ENCODE data around the gene CIC. TPM values are rescaled to one million over a fixed set of nuclear protein-coding genes. Genes with fewer than 3 reads are reported as not detected.
"Not testable (repeated sequence)": the region's sequence is repeated elsewhere in the genome, so short reads cannot be mapped to it uniquely, and the experiment has no call there.

The CIC gene
- total RNA-seq, 3 donors from 2014 or later = 54.9 to 67.3 (median 64.1) TPM

- no peaks in the 10 kb centered on the region for H3K36me3 Mint-ChIP-seq (ENCODE audit: insufficient read depth)
- H3K9me3 Mint-ChIP-seq = no peaks in the 10 kb centered on the region
- ATAC-seq (peak; percentile 16 to 20), DNase-seq (no peak)
- H3K27me3 Mint-ChIP-seq (ENCODE audit: low read depth) = peaks cover 21% of the 10 kb centered on the region
- peak overlapping the region; percentile 88 for H3K4me3 Mint-ChIP-seq
- H3K4me1 Mint-ChIP-seq (ENCODE audit: low read depth) = peaks cover 18% of the 10 kb centered on the region
Observed at GRCh38 chr19:42325896-42326771, 57.1 kb downstream of the CIC start.

DNA sequence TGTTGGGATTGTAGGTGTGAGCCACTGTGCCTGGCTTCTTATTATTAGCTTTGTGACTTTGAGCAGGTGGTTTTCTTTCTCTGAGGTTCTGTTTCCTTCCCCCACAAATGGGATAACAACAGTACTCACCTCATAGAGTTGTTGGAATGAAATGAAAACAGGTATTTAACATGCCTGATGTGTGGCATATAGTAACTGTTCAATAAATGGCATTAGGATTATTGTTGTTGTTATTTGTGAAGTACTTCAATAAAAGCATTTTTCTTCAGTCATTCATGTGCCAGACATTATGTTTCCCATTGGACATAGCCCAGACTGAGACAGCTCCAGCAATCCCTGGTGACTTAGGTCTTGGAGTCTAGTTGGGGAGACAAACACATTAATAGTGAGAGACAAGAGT lies 57.9 kb downstream of the CIC start:
- Mint-ChIP-seq H3K36me3 (ENCODE audit: insufficient read depth) (no peaks in the 10 kb centered on the region), H3K27me3 (ENCODE audit: low read depth) (peaks cover 21% of the 10 kb centered on the region), H3K4me1 (ENCODE audit: low read depth) (peaks cover 18% of the 10 kb centered on the region), H3K9me3 (no peaks in the 10 kb centered on the region), H3K4me3 (peak overlapping the region; percentile 88)
- DNase-seq (no peak), ATAC-seq (no peak)

DNA sequence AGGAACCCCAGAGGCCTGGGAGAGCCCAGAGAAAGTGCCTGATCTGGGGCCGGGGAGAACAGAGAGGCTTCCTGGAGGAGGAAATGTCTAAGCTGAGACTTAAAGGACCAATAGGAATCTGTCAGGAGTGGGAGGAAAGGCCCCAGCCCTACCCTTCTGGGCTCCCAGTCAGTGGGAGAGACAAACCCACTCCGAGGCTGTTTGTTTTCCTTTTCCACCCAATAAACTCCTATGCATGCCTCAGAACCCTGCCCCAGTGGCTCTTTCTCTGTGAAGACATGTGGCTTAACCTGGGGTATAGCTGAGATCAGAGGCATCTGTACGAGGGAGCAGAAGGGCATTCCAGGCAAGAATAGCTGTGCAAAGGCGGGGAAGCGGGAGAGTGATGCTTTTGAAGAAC lies 58.3 kb downstream of the CIC start:
- ATAC-seq = no peak

DNA sequence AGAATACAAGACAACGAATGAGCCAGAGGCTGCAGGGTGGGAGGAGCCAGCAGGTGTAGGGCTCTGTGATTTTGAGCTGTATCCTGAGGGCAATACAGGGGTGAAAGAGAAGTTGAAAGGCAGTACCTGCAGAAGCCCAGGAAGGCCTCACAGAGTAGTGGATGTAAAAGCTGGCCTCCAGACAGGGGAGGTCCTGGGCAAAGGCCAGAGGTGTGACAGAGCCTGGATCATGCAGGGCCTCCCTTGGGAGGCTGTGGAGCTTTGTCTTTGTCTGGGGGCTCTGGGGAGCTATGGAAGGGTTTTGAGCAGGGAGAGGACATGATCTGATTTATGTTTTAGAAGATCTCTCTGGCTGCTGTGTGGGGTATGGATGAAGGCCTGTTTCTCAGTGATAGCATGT lies 59.1 kb downstream of the CIC start:
- no peak for DNase-seq
- H3K4me1 Mint-ChIP-seq (ENCODE audit: low read depth) = peaks cover 18% of the 10 kb centered on the region
- no peaks in the 10 kb centered on the region for H3K36me3 Mint-ChIP-seq (ENCODE audit: insufficient read depth)
- no peak overlapping the region for H3K4me3 Mint-ChIP-seq
- ATAC-seq = no peak
- no peaks in the 10 kb centered on the region for H3K9me3 Mint-ChIP-seq
- peaks cover 11% of the 10 kb centered on the region for H3K27me3 Mint-ChIP-seq (ENCODE audit: low read depth)

More for the DNA sequence above, 58.3 kb downstream of the CIC start:
- no peak overlapping the region for H3K4me3 Mint-ChIP-seq
- DNase-seq = no peak
- H3K27me3 Mint-ChIP-seq (ENCODE audit: low read depth) = peaks cover 17% of the 10 kb centered on the region
- no peaks in the 10 kb centered on the region for H3K9me3 Mint-ChIP-seq
- H3K4me1 Mint-ChIP-seq (ENCODE audit: low read depth) = peaks cover 18% of the 10 kb centered on the region
- H3K36me3 Mint-ChIP-seq (ENCODE audit: insufficient read depth) = no peaks in the 10 kb centered on the region

DNA sequence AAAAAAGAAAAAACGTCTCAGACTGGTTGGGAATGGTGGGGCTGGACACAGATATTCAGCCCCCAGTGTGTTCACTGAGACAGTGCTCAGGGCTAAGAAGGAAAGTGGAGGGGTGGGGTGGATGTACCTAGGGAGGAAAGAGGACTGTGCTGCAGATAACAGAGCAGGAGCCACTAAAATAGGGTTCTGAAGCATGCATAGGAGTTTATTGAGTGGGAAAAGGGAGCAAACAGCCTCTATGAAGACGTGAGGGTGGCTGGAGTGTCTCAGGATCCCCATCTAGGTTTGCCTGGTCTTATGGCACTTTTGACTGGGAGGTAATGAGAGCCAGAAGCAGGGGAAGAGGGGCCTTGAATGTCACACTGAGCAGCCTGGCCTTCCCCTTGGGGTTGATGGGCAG lies 59.8 kb downstream of the CIC start:
- Mint-ChIP-seq H3K36me3 (ENCODE audit: insufficient read depth) (no peaks in the 10 kb centered on the region), H3K27me3 (ENCODE audit: low read depth) (peaks cover 6% of the 10 kb centered on the region), H3K9me3 (no peaks in the 10 kb centered on the region), H3K4me1 (ENCODE audit: low read depth) (peaks cover 13% of the 10 kb centered on the region), H3K4me3 (no peak overlapping the region)
- ATAC-seq (no peak), DNase-seq (no peak)

DNA sequence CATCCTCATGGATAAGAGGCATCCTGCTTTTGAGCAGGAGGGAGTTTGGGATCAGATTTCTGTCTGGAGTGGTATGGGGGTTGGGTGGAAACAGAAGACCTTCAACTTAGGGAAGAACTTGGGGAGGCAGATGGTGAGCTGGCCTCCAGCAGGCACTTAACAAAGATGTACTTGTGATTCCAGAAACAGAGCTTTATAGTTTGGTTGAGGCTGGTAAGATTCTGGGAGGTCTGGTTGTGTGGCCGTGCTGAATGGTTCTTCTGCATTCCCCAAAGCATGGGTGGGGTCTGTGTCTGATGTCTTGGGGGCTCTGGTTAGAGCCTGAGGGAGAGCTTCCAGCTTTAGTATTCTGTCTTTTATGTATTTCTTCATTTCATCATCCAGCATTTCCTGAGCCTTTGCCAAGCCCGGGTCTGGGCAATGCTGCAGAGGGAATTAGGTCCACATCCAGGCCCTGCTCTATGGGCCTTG lies 61.2 kb downstream of the CIC start:
- Mint-ChIP-seq H3K9me3 (no peaks in the 10 kb centered on the region), H3K36me3 (ENCODE audit: insufficient read depth) (no peaks in the 10 kb centered on the region), H3K27me3 (ENCODE audit: low read depth) (no peaks in the 10 kb centered on the region), H3K4me3 (no peak overlapping the region), H3K4me1 (ENCODE audit: low read depth) (peaks cover 8% of the 10 kb centered on the region)
- DNase-seq (no peak), ATAC-seq (no peak)

- not testable (repeated sequence) for H3K36me3 Mint-ChIP-seq (ENCODE audit: insufficient read depth); H3K9me3 Mint-ChIP-seq; H3K4me3 Mint-ChIP-seq; ATAC-seq; H3K27me3 Mint-ChIP-seq (ENCODE audit: low read depth); H3K4me1 Mint-ChIP-seq (ENCODE audit: low read depth); DNase-seq
Observed at GRCh38 chr19:42331333-42331732, 62.3 kb downstream of the CIC start.

- peaks cover 2% of the 10 kb centered on the region for H3K4me1 Mint-ChIP-seq (ENCODE audit: low read depth)
- H3K9me3 Mint-ChIP-seq = no peaks in the 10 kb centered on the region
- ATAC-seq (no peak), DNase-seq (no peak)
- no peaks in the 10 kb centered on the region for H3K36me3 Mint-ChIP-seq (ENCODE audit: insufficient read depth)
- no peak overlapping the region for H3K4me3 Mint-ChIP-seq
- no peaks in the 10 kb centered on the region for H3K27me3 Mint-ChIP-seq (ENCODE audit: low read depth)
Observed at GRCh38 chr19:42332059-42332458, 63.0 kb downstream of the CIC start.

- ATAC-seq = no peak
- no peaks in the 10 kb centered on the region for H3K27me3 Mint-ChIP-seq (ENCODE audit: low read depth)
- H3K9me3 Mint-ChIP-seq = no peaks in the 10 kb centered on the region
- no peaks in the 10 kb centered on the region for H3K36me3 Mint-ChIP-seq (ENCODE audit: insufficient read depth)
- no peak for DNase-seq
- no peaks in the 10 kb centered on the region for H3K4me1 Mint-ChIP-seq (ENCODE audit: low read depth)
- no peak overlapping the region for H3K4me3 Mint-ChIP-seq
Observed at GRCh38 chr19:42333018-42333417, 64.0 kb downstream of the CIC start.

DNA sequence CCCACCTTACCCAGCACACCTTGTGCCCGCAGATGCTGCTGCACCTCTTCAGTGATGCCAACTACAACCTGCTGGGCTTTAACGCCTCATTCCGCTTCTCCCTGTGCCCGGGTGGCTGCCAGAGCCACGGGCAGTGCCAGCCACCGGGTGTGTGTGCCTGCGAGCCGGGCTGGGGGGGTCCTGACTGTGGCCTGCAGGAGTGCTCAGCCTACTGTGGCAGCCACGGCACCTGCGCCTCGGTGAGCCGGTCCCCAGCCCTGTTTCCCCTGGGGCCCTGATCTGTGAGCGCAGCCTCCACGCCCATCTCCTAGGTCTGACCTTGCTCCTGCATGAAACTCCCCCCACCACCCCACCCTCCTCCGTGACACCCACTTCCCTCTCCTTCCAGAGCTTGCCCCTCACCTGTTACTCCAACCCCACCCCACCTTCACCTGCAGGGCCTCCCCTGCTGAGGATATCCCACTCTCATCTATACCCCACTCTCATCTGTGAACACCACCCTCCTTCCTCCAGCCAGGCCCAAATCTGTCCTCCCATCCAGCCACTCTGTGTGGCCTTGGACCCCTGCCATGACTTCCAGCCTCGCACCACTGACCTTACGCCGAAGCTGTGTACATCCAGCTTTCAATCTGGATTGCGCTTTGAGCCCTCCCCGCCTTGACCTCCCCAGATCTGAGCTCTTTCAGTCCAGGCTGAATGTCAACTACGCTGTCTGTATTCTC lies 65.1 kb downstream of the CIC start:
- no peak for DNase-seq

DNA sequence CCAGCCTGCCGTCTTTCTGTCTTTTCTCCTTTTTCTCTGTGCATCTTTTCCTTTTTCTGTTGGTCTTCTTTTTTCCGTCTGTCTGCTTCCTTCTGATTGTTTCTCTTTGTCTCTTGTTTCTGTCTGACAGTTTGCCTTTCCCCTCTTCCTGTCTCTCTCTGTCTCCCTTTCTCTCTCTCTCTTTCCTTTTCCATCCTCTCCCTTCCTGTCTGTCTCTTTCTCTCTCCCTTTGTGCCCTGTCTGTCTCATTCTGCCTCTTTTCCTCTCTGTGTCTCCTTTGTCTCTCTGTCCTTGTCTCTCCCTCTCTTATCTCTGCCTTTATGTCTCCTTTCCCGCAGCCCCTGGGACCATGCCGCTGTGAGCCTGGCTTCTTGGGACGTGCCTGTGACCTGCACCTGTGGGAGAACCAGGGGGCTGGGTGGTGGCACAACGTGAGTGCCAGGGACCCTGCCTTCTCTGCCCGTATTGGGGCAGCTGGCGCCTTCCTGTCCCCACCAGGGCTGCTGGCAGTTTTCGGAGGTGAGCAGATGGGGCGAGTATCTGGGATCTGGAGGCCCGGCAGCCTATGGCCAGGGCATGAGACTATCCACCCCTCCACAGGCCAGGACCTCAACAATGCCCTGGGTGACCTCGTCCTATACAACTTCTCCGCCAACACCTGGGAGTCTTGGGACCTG lies 65.8 kb downstream of the CIC start:
- Mint-ChIP-seq H3K4me1 (ENCODE audit: low read depth) (no peaks in the 10 kb centered on the region), H3K36me3 (ENCODE audit: insufficient read depth) (peaks cover 2% of the 10 kb centered on the region), H3K9me3 (no peaks in the 10 kb centered on the region), H3K27me3 (ENCODE audit: low read depth) (no peaks in the 10 kb centered on the region), H3K4me3 (no peak overlapping the region)
- DNase-seq (no peak), ATAC-seq (no peak)

More for the DNA sequence above, 65.1 kb downstream of the CIC start:
- H3K36me3 Mint-ChIP-seq (ENCODE audit: insufficient read depth) = peaks cover 2% of the 10 kb centered on the region
- no peaks in the 10 kb centered on the region for H3K9me3 Mint-ChIP-seq
- no peak overlapping the region for H3K4me3 Mint-ChIP-seq
- H3K27me3 Mint-ChIP-seq (ENCODE audit: low read depth) = no peaks in the 10 kb centered on the region
- no peaks in the 10 kb centered on the region for H3K4me1 Mint-ChIP-seq (ENCODE audit: low read depth)
- ATAC-seq = no peak

- Mint-ChIP-seq H3K9me3 (no peaks in the 10 kb centered on the region), H3K4me1 (ENCODE audit: low read depth) (no peaks in the 10 kb centered on the region), H3K4me3 (no peak overlapping the region), H3K27me3 (ENCODE audit: low read depth) (no peaks in the 10 kb centered on the region), H3K36me3 (ENCODE audit: insufficient read depth) (peaks cover 2% of the 10 kb centered on the region)
- DNase-seq (no peak), ATAC-seq (no peak)
Observed at GRCh38 chr19:42335374-42335936, 66.4 kb downstream of the CIC start.

- Mint-ChIP-seq H3K36me3 (ENCODE audit: insufficient read depth) (peaks cover 2% of the 10 kb centered on the region), H3K27me3 (ENCODE audit: low read depth) (no peaks in the 10 kb centered on the region), H3K9me3 (no peaks in the 10 kb centered on the region), H3K4me1 (ENCODE audit: low read depth) (no peaks in the 10 kb centered on the region), H3K4me3 (no peak overlapping the region)
- no peak for ATAC-seq
- no peak for DNase-seq
Observed at GRCh38 chr19:42335971-42336370, 66.9 kb downstream of the CIC start.
